ENCODE data around the gene CBX6. TPM values are rescaled to one million over a fixed set of nuclear protein-coding genes. Genes with fewer than 3 reads are reported as not detected.

The CBX6 gene
- total RNA-seq, 4 donors from 2014 or later = 47.2 to 118 (median 85.0) TPM

DNA sequence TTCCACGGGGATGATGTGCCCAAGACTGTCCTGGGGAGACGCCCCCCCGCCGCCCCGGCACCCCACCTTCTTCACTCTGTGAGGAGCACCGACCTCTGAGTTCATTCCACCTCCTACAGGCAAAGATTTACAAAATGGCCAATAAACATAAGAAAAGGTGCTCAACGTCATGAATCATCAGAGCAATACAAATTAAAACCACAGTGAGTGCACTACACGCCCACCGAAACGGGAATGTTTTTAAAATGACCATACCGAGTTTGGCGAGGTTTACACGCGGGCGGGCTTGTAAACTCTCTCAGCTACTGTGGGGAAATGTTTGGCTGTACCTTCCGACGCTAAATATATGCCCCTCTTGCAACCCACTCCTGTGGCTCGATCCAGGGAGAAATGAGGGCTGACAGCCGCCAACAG, 36.1 kb downstream of the CBX6 start:
- no peak overlapping the region for H3K27ac ChIP-seq
- no peaks in the 10 kb centered on the region for H3K4me1 ChIP-seq
- H3K4me3 ChIP-seq (replicated peaks in 1 of 3) = no peak overlapping the region
- no peaks in the 10 kb centered on the region for H3K36me3 ChIP-seq
- H3K9me3 ChIP-seq = no peaks in the 10 kb centered on the region
- H3K27me3 ChIP-seq = no peaks in the 10 kb centered on the region
- WGBS, 2 donors = 64 to 67% methylated on average over 19 of the region's 19 CpGs
- TF ChIP-seq POLR2A (IDR thresholded peaks at IDR 0.05) = no peak
- TF ChIP-seq, protein P1, sequence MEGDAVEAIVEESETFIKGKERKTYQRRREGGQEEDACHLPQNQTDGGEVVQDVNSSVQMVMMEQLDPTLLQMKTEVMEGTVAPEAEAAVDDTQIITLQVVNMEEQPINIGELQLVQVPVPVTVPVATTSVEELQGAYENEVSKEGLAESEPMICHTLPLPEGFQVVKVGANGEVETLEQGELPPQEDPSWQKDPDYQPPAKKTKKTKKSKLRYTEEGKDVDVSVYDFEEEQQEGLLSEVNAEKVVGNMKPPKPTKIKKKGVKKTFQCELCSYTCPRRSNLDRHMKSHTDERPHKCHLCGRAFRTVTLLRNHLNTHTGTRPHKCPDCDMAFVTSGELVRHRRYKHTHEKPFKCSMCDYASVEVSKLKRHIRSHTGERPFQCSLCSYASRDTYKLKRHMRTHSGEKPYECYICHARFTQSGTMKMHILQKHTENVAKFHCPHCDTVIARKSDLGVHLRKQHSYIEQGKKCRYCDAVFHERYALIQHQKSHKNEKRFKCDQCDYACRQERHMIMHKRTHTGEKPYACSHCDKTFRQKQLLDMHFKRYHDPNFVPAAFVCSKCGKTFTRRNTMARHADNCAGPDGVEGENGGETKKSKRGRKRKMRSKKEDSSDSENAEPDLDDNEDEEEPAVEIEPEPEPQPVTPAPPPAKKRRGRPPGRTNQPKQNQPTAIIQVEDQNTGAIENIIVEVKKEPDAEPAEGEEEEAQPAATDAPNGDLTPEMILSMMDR (IDR thresholded peaks at IDR 0.05) = no peak
- DNase-seq = no peak
- intact Hi-C loops (cut with DNase I) = no loop called here

DNA sequence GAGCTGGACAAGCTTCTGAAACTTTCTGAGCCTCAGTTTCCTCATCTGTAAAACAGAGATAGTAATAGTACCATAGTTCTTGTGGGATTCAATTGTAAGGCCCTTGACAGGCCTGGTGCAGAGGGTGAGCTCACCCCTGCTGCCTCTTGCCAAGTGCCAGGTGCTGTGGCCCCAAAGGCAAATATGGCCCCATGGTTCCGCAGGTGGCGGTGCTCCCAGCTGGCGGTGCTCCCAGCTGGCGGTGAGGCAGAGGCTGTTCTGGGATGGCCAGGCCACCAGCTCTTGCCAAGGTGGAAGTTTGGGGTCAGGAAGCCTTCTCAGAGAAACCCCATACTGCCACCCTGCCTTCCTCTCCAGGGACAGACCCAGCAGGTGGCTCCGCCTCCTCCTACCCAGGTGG, 37.0 kb downstream of the CBX6 start:
- no peaks in the 10 kb centered on the region for H3K27me3 ChIP-seq
- no peak overlapping the region for H3K27ac ChIP-seq
- 98 to 100% methylated on average over 1 to 5 of the region's 5 CpGs for whole genome bisulfite sequencing, 2 donors
- no peak for DNase-seq
- no peak for TF ChIP-seq POLR2A (IDR thresholded peaks at IDR 0.05)
- TF ChIP-seq, protein P1 (IDR thresholded peaks at IDR 0.05) = no peak
- no peaks in the 10 kb centered on the region for H3K4me1 ChIP-seq
- H3K9me3 ChIP-seq = no peaks in the 10 kb centered on the region
- no peak overlapping the region for H3K4me3 ChIP-seq (replicated peaks in 1 of 3)
- intact Hi-C loops (cut with DNase I) = no loop called here
- H3K36me3 ChIP-seq = no peaks in the 10 kb centered on the region

DNA sequence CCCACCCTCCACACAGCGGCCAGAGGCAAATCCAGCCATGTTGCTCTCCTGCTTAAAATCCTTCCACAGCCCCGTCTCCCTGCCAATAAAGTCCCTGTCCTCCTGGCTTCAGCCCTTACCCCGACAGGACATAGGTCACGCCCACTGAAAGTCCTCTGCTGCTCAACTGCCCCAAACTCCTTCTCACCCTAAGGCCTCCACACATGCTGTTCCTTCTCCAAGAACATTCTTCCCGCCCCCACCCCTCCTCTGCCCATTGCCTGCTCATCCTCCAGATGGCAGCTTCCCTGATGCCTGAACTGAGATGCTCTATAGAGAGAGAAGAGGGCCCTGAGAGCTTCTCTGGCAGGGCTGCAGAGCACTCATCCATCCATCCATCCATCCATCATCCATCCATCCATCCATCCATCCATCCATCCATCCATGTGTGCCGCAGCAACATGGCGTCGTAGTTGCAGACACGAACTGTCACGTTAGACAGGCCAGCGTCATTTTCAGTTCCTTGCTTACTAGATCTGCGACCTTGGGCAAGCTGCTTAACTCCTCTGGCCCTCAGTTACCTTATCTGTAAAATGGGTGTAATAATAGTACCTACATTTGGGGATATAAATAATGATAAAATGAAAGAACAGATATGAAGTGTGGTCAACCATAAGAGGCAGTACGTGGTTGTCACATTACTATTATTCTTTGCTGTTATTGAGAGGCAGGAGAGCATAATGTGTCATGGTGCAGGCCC, 37.6 kb downstream of the CBX6 start:
- Histone ChIP-seq H3K36me3 (no peaks in the 10 kb centered on the region), H3K4me1 (no peaks in the 10 kb centered on the region), H3K4me3 (replicated peaks in 1 of 3) (no peak overlapping the region), H3K27ac (no peak overlapping the region), H3K27me3 (no peaks in the 10 kb centered on the region), H3K9me3 (no peaks in the 10 kb centered on the region)
- no peak for DNase-seq
- intact Hi-C loops (cut with DNase I) = no loop called here
- WGBS, 2 donors = 87 to 90% methylated on average over 13 of the region's 13 CpGs
- TF ChIP-seq POLR2A (IDR thresholded peaks at IDR 0.05) = no peak
- TF ChIP-seq, protein P1 (IDR thresholded peaks at IDR 0.05) = no peak

DNA sequence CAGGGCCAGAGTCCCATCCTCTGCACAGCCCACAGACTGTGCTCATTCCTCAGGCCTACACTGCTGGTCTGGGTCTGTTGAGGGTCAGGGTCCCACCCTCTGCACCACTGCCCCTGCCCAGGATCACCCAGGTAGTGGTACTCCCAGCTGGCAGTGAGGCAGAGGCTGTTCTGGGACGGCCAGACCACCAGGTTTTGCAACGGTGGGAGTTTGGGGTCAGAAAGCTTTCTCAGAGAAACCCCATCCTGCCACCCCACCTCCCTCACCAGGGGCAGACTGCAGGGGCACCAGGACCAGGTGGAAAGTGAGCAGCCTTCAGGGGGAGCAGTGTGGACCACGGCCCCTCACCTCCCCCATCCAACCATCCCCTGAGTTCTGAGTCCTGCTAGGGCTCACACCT, 39.0 kb downstream of the CBX6 start:
- DNase-seq = no peak
- TF ChIP-seq, protein P1 (IDR thresholded peaks at IDR 0.05) = no peak
- no peak for TF ChIP-seq POLR2A (IDR thresholded peaks at IDR 0.05)
- no peaks in the 10 kb centered on the region for H3K36me3 ChIP-seq
- WGBS, 2 donors = 72% methylated on average over 3 of the region's 3 CpGs; no CpG with 5 or more reads in 1 of the 2 donors
- intact Hi-C loops (cut with DNase I) = no loop called here
- H3K27me3 ChIP-seq = no peaks in the 10 kb centered on the region
- H3K4me3 ChIP-seq (replicated peaks in 1 of 3) = no peak overlapping the region
- no peak overlapping the region for H3K27ac ChIP-seq
- no peaks in the 10 kb centered on the region for H3K4me1 ChIP-seq
- H3K9me3 ChIP-seq = no peaks in the 10 kb centered on the region
